NCI-H446 (cell line): ENCODE results near the gene REXO4.
"Not testable (repeated sequence)": the region's sequence is repeated elsewhere in the genome, so short reads cannot be mapped to it uniquely, and the experiment has no call there.

Experiments used
- DNase-seq, 2 experiments: peaks; one replicate each; lab custom pipeline; 2025; lab: John Stamatoyannopoulos, UW

The REXO4 gene

GRCh38 chr9:133451865-133452264 lies 34.1 kb upstream of the REXO4 start:
- not testable (repeated sequence) for DNase-seq

GRCh38 chr9:133449760-133450159 lies 31.9 kb upstream of the REXO4 start:
- no peak for DNase-seq

GRCh38 chr9:133448487-133448972 lies 30.7 kb upstream of the REXO4 start:
- DNase-seq, result no peak

GRCh38 chr9:133445293-133445969 lies 27.6 kb upstream of the REXO4 start:
- no peak for DNase-seq

GRCh38 chr9:133443982-133444381 lies 26.2 kb upstream of the REXO4 start:
- DNase-seq, result no peak

- no peak for DNase-seq
These were observed 25.4 kb upstream of the REXO4 start for GRCh38 chr9:133443248-133443647.

GRCh38 chr9:133441571-133441970 lies 23.8 kb upstream of the REXO4 start:
- no peak for DNase-seq

GRCh38 chr9:133440874-133441273 lies 23.1 kb upstream of the REXO4 start:
- no peak for DNase-seq

- DNase-seq, result no peak
These were observed 21.5 kb upstream of the REXO4 start for GRCh38 chr9:133439337-133439736.

GRCh38 chr9:133437753-133438531 lies 20.1 kb upstream of the REXO4 start:
- DNase-seq, result no peak

GRCh38 chr9:133436681-133437080 lies 18.9 kb upstream of the REXO4 start:
- no peak for DNase-seq

GRCh38 chr9:133433351-133433843 lies 15.6 kb upstream of the REXO4 start:
- no peak for DNase-seq

GRCh38 chr9:133430244-133430643 lies 12.4 kb upstream of the REXO4 start:
- DNase-seq, result no peak

GRCh38 chr9:133429641-133430161 lies 11.9 kb upstream of the REXO4 start:
- DNase-seq, result no peak

GRCh38 chr9:133429214-133429613 lies 11.4 kb upstream of the REXO4 start:
- no peak for DNase-seq

- DNase-seq, result no peak
These were observed 10.8 kb upstream of the REXO4 start for GRCh38 chr9:133428617-133429101.

- no peak for DNase-seq
These were observed 10.0 kb upstream of the REXO4 start for GRCh38 chr9:133427658-133428348.

GRCh38 chr9:133426011-133426410 lies 8.2 kb upstream of the REXO4 start:
- DNase-seq, result no peak

GRCh38 chr9:133425049-133425632 lies 7.3 kb upstream of the REXO4 start:
- DNase-seq, result no peak

- no peak for DNase-seq
These were observed 6.4 kb upstream of the REXO4 start for GRCh38 chr9:133424187-133424586.

GRCh38 chr9:133423216-133423615 lies 5.4 kb upstream of the REXO4 start:
- no peak for DNase-seq
